Right ventricle myocardium superior (tissue), 1 donor: ENCODE results near the gene TCFL5. TPM values are rescaled to one million over a fixed set of nuclear protein-coding genes. Genes with fewer than 3 reads are reported as not detected.

Source experiments
- ATAC-seq: fragments of 200-7000 bp; cut with Tn5 transposase; one replicate; pipeline ENCODE4 v1.9.1; 2020; ENCODE audit warnings: mild to moderate bottlenecking; ENCODE audit not compliant: poor library complexity
- DNase-seq: peaks from one replicate; pipeline ENCODE4 v3.0.0-alpha.2; 2020
- intact Hi-C: fragments of 100-400 bp; cut with DNase I; formaldehyde crosslinking; loops from one replicate; pipeline ENCODE4 v1.11.2; 2022
- total RNA-seq: library from RNA; stranded (reverse); fragmentation: NEBNext Ultra II Directional; extraction: Animal tissue kit (Norgen Biotek cat#: 25700); gene quantifications from one replicate; pipeline ENCODE4 v1.2.1, GENCODE V29; 2021
- donor health status: DM: no; HTN: yes; CAD: no; lungs with severe emphysema.

Gene TCFL5
- total RNA-seq, 1 donor from 2014 or later: 6.1 TPM

GRCh38 chr20:62809530-62810428 is 51.8 kb downstream of the TCFL5 start:
- intact Hi-C loops: loop anchor here (5.0 kb wide), 1 partner anchor 137 kb away; no protein-coding TSS in a partner anchor
- no peak for DNase-seq
- no peak for ATAC-seq

- intact Hi-C loops: loop anchor here (5.0 kb wide), 1 partner anchor 136 kb away; no protein-coding TSS in a partner anchor
- DNase-seq: peak; percentile 87
- peak; percentile 67 for ATAC-seq
Observed at GRCh38 chr20:62808211-62808865, 53.3 kb downstream of the TCFL5 start.

GRCh38 chr20:62807444-62808210 is 54.0 kb downstream of the TCFL5 start:
- intact Hi-C loops: loop anchor here (5.0 kb wide), 1 partner anchor 135 kb away; no protein-coding TSS in a partner anchor
- no peak for DNase-seq
- ATAC-seq: no peak

GRCh38 chr20:62806383-62807050 is 55.1 kb downstream of the TCFL5 start:
- intact Hi-C loops: loop anchor here (5.0 kb wide), 1 partner anchor 134 kb away; no protein-coding TSS in a partner anchor
- no peak for DNase-seq
- no peak for ATAC-seq

- intact Hi-C loops: loop anchor here (5.0 kb wide), 1 partner anchor 134 kb away; no protein-coding TSS in a partner anchor
- DNase-seq: peak; percentile 81
- ATAC-seq: peak; percentile 0
Observed at GRCh38 chr20:62805711-62806382, 55.8 kb downstream of the TCFL5 start.

- ATAC-seq: peak; percentile 22
- no peak for DNase-seq
- intact Hi-C loops: loop anchor here (5.0 kb wide), 1 partner anchor 133 kb away; no protein-coding TSS in a partner anchor
Observed at GRCh38 chr20:62805155-62805710, 56.4 kb downstream of the TCFL5 start.

GRCh38 chr20:62804627-62805154 is 56.9 kb downstream of the TCFL5 start, which contains the start of gene OGFR:
TSS of gene OGFR (plus strand) at chr20:62804835. CDS start at chr20:62804860, 25 bp downstream.
- peak; percentile 38 for ATAC-seq
- intact Hi-C loops: loop anchor here (5.0 kb wide), 1 partner anchor 132 kb away; no protein-coding TSS in a partner anchor
- peak; percentile 82 for DNase-seq

- ATAC-seq (no peak), DNase-seq (no peak)
- intact Hi-C loops: no loop called here
Observed at GRCh38 chr20:62804021-62804626, 57.5 kb downstream of the TCFL5 start.

GRCh38 chr20:62802026-62802712 is 59.5 kb downstream of the TCFL5 start:
- ATAC-seq: peak; percentile 51
- intact Hi-C loops: no loop called here
- no peak for DNase-seq

- DNase-seq (no peak), ATAC-seq (peak; percentile 34)
- intact Hi-C loops: no loop called here
Observed at GRCh38 chr20:62801284-62802010, 60.2 kb downstream of the TCFL5 start.

GRCh38 chr20:62800314-62801259 is 61.0 kb downstream of the TCFL5 start:
- ATAC-seq: no peak
- no peak for DNase-seq
- intact Hi-C loops: no loop called here

- ATAC-seq (no peak), DNase-seq (no peak)
- intact Hi-C loops: no loop called here
Observed at GRCh38 chr20:62799873-62800272, 61.7 kb downstream of the TCFL5 start.

- ATAC-seq (no peak), DNase-seq (no peak)
- intact Hi-C loops: no loop called here
Observed at GRCh38 chr20:62799459-62799858, 62.2 kb downstream of the TCFL5 start.

GRCh38 chr20:62799036-62799435 is 62.6 kb downstream of the TCFL5 start:
- intact Hi-C loops: no loop called here
- ATAC-seq (no peak), DNase-seq (no peak)
